GM19452 (cell line): Measurements from ENCODE around the gene TRAF2.
A peak's percentile ranks its signal among the peaks of the same experiment; 100 is the strongest.

ENCODE experiments used
- ATAC-seq: cut with Tn5 transposase; IDR thresholded peaks from one replicate; pipeline ENCODE4 v1.9.1; 2021; ENCODE audit not compliant: unreplicated experiment

TRAF2 gene

DNA sequence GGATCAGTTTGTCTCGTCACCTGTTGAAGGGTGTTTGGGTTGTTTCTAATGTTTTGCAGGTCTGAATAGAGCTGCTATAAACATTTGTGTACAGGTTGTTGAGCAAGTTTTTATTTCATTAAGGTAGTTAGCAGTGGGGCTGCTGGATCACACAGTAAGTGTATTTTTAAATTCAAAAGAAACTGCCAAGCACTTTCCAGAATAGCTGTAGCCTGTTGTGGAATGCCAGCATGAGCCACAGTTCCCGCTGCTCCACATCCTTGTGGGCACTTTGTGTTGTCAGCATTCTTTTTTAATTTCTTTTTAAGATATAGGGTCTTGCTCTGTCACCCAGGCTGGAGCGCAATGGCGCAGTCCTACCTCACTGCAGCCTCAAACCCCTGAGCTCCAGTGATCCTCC, 43.7 kb downstream of the TRAF2 start:
- no peak for ATAC-seq

DNA sequence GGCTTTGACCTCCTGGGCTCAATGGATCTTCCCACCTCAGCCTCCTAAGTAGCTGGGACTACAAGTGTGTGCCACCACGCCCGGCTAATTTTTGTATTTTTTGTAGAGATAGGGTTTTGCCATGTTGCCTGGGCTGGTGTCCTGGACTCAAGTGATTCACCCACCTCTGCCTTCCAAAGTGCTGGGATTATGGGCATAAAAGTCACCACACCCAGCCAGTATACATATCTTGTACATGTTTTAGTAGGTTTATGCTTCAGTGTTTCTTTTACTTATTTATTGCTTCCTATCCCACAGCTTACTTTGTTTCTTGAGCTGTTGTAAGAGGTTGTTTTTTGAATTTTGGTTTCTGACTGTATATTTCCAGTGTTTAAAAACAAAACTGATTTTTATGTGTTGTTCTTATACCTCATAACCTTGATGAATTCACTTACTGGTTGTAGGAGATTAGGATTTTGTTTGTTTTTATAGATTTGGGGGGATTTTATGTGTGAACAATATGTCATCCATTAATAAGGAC, 45.4 kb downstream of the TRAF2 start:
- ATAC-seq = no peak

DNA sequence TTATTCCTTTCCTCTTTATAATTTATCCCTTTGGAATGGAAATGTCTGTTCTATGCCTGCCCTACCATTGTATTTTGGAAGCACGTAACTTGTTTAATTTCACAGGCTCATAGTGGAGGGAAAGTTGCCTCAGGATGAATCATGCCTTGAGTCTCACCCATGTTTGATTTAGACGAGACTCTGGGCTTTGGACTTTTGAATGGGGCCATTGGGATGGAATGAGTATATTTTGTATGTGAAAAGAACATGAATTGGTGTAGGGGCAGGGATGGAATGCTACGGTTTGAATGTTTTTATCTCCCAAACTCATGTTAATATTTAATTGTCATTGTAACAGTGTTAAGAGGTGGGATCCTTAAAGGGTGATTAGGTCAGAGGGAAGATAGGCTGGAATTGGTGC, 48.0 kb downstream of the TRAF2 start:
- no peak for ATAC-seq

DNA sequence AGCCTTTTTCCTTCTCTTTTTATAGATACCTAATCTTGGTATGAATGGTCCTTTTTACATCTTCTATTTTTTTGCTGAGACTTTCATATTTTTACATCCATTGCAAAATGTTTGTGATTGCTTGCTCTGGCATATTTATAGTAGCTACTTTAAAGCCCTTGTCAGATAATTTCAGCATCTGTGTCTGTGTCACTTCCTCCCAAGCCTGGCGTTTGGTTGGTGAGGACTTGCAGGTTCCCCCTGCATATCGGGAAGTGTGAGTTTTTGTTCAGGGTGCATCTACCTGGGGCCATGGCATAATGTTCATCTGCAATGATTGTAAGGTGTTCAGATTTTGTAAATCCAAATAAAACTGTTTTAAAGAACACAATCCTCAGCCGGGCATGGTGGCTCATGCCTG, 49.3 kb downstream of the TRAF2 start:
- ATAC-seq = no peak

DNA sequence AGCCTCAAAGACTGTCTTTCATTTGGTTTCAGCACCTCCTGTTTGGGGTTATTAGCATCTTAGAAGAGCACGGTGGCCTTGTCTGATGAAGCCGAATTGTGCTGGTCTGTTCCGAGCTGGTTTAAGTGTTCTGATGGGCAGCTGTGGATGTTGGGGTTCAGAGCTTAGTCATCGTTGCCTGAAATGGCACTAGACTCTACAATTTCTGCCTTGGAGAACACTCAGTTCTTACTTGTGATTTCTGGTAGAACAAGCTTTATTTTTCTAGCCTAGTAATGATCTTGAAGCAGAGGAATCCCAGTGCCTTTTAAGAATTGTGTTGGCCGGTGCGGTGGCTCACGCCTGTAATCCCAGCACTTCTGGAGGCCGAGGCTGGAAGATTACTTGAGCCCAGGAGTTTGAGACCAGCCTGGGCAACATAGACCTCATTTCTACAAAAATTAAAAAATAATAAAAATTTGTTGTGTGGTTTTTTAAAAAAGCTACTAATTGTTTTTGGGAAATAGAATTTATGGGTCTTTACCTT, 50.4 kb downstream of the TRAF2 start:
- ATAC-seq = no peak

DNA sequence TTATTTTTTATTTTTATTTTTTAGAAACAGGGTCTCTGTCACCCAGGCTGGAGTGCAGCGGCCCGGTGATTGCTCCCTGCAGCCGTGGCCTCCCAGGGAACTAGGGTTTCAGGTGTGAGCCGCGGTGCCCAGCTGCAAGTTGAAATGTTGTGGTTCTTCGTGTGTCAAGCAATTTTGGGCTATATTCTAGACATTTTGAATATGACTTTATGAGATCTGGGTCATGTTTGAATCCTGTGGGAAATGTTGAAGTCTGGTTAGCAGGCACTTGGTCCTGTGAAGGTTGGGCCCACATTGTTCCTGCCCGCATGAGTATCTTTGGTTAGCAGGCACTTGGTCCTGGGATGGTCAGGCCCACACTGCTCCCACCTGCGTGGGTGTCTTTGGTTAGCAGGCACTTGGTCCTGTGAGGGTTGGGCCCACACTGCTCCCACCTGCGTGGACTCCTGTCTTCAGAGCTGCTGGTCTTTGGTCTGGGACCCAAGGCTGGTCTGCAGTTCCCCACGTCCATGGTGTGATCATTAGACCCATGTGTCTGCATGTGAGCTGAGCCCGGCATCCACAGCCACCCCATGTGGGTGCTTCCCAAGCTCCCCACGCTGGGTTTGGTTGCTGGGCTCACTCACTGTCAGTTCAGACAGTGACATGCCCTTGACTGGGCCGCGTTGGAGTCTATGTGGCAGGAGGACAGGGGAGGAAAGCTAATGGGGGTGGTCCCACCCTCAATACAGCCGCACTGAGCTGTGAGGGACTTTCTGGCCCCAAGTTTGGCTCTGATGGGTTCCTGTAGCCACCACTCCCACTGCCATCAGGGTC, 51.1 kb downstream of the TRAF2 start:
- ATAC-seq = no peak

DNA sequence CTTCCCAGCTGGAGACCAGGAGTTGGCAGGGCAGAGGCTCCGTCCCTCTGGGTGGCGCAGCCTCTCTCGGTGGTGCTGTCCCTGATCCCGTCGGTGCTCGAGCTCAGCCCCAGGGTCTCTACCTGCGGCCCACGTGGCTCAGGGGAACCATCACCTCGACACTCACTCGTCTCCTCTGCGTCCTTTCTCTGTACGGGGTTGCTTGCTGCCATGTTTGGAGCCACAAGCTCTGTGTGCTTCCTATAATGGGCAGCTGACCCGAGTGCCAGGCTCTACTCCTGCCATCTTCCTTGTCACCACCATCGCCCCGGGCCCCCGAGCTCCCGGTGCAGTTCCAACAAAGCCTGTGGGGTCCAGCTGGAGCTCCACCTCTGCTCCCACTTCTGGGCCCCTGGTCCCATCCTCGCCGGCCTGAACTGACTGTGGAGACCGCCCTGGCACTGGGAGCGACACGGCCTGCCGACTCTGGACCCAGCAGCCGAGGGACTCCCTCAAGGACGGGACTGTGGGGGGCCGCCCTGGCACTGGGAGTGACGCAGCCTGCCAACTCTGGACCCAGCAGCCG, 53.2 kb downstream of the TRAF2 start:
- no peak for ATAC-seq

DNA sequence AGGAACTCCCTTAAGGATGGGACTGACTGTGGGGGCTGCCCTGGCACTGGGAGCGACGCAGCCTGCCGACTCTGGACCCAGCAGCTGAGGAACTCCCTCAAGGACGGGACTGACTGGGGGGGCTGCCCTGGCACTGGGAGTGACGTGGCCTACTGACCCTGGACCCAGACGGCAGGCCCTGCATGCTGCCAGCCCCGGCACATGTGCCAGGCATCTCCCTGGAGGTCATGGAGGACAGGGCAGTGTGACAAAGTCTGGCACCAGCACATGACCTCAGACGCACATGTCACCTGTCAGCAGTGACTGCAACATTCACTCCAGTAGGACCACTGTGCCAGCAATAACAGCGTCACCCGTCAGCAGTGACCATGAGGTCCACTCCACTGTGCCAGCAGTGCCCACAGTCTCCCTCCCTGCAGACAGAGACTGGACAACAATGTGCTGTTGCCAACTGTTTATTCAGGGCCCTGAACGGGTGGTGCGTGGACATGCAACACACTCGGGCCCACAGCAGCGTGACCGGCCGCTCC, 53.7 kb downstream of the TRAF2 start:
- ATAC-seq = no peak

DNA sequence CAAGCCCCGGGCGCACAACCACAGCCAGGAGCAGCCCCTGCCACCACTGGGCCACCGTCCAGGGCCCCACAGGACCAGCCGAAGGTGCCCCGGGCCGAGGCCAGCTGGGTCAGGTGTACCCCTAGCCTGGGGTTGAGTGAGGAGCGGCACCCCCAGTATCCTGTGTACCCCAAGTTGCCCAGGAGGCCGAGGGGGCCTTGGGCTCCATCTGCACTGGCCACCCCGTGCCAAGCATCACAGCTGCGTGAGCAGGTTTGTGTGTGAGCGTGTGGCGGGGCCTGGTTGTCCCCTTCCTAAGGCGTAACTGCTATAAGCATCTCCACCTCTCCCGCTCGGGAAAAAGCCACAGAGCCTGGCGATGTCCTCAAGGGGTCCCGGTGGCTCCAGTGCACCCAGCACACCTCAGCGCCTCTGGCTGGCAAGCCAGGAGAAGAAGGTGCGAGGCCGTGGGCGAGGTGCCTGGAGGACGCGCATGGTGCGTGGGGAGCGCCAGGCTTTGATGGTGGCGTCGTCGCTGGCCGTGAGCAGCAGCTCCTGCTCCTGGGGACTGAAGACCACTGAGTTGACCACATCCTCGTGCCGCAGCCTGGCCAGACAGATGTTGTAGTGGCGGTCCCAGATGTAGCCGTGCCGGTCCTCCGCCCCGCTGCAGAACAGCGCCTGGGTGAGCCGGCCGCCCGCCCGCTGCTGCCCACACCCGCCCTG, 54.4 kb downstream of the TRAF2 start:
- no peak for ATAC-seq

DNA sequence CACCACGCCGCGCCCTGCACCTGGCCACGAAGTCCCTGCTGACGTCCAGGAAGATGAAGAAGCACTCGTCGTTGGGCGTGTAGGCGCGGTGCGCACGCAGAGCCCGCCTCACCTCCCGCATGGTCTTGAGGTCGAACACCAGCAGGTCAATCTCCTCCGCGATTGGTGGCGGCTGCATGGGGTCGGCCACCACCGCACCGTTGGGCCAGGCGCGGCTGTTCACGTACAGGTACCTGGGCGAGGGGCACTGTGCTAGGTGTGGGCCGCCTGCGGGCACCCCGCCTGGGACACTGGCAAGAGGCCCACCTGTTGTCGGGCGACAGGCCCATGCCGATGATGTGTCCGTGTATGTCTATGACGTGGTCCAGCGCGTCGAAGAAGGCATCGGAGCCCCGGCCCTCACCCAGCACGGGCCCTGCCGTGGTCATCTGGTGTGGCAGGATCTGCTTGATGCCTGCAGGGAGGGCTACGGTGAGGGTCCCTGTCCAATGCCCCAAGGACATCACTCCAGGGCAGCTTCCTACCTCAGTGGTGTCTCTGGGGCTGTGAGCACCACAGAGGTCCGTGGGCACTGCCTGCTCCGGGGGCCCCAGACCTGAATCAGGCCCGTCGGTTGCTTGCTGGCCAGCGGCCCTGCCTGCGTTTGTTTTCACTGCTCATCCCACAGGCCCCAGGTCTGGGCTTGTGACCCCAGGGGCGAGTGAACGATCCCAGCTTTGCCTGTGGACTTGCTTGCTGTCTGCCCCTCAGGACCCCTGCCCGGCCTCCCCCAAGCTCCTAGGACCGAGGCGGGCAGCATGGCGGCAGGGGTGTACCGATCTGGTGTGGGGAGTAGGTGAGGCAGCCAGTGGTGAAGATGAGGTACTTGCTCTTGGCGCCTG, 55.2 kb downstream of the TRAF2 start:
- no peak for ATAC-seq

DNA sequence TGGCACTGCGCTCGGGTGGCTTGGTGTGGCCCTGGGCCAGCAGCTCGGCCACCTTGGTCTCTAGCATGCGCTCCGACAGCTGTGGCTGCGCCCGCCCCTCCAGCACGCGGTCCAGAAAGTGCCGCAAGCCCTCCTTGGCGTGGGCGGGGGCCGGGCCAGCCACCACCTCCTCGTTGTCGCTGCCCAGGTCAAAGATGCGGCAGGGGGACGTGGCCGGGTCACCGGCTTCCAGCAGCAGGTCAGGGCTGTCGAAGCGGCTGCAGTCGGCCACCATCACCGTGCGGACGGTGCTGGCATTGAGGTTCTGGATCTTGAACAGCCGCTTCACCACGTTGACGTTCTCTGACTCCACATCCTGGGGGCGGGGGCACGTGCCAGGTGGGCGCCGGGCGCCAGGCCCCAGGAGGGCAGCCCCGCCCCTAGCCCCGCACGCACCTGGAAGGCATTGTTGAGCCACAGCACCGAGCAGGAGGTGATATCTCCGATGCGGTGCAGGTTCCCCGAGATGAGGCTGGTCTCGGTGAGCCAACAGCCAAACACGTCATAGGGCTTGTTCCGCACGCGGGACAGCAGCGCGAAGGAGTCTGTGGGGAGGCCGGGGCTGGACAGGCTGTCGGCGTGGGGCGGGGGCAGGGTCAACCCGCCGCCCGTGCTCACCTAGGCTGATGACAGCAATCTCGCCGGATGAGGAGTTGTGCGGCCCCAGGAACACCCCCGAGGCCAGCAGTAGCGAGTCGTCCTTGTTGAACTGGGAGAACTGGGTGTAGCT, 56.0 kb downstream of the TRAF2 start:
- ATAC-seq = no peak

DNA sequence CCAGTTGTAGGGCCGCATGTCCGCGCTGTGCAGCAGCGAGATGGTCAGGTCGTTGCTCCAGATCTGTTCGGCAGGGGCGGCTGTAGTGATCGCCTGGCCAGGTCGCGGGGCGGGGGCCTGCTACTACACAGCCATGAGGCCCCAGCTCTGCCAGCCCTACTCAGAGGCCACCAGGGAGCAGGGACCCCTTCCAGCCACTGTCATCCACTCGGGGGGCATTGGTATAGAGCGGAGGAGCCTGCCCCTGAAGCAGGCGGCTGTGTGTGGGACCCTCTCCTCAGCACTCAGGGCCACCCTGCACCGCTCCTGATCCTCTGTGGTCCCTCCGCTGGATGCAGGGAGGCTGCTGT, 56.5 kb downstream of the TRAF2 start:
- no peak for ATAC-seq

DNA sequence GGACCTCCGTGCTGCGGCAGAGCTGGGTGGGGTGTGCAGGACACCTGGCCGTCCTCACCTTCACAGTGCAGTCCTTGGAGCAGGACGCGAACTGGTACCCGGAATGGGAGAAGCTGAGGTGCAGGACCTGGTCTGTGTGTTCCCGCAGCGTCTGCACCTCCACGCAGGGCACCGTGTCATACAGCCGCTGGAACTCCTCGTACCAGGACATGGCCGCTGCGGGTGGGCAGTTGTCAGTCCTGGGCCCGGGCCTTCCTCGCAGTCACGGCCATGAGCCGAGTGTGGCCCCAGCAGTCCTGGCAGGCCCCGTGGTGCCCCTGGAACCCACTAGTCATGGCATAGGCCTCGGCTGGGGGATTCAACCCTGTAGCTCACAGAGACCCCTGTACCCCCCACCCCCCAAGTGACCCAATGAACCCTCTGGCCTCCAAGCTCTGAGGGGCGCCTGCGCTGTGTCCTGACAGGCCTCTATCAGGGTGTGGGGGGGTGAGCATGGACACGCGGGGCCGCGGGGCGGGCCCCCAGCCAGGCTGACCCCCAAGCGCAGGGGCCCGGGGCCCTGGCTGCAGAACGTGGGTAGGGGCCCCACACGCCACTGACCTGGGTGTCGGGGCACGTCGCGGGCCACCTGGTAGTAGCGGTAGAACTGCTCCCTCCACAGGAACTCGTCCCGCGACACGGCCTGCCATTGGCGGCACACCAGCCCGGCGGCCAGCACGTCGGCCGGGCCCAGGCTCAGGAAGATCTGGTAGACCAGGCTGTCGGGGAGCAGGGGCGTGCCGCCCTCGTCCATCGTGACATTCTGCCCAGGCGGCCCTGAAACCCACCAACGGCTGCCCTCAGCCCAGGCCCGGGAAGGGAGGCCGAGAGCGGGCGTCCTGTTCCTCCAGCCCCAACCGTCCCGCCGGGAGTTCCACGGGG, 57.2 kb downstream of the TRAF2 start:
- ATAC-seq = peak; percentile 6

DNA sequence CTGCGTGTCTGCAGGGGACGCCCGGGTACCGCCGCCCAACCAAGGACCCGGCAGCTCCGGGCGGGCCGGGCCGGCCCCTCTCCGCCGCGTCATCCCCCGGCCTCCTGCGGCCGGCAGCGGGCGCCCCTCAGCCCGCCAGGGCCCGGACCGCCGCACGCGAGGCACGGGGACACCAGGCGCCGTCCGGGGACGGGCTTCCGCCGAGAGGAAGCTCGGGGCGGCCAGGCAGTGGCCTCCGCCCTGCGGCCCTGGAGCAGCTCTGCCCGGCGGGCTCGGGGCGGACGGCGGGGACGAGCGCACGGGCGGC, 57.8 kb downstream of the TRAF2 start:
- peak; percentile 37 for ATAC-seq

DNA sequence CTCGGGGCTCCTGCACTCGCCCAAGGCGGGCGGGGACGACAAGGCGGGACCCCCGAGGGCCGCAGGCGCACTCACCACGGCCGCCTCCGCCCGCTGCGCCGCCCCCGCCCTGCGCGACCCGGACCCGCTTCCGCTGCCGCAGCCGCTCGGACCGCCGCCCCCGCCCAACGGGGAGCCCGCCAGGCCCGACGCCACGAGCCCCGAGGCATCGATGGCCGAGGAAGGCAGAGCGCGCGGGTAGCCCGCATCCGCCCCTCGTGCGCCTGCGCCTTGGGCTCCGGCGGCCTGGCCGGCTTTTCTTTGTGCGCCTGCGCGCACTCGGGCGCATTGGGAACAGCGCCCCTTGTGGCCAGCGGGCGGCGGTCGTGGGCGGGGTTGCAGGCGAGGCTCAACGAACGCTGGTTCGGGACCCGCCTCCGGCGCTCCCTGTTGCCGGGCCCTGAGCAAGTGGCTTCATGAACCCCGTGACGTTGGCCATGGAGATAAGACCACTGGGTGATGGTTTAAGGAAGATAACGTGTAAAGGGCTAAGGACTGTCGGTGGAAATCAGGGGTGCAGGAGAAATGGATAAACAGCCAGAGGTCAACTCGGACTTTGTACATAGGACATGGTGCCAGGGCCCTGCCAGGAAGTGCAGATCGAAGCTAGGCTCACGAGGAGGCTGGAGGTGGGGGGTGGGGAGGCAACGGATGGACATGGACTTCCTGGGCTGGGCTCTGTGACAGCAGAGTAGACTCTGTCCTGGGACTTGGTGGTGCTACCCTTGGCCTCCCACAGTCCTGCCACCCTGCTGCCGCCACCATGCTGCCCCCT, 58.4 kb downstream of the TRAF2 start, which contains the start of the genes C8G and FBXW5:
TSS of gene C8G (plus strand) at position 725 of the 814 bp plus-strand sequence. CDS start at position 803, 78 bp downstream.
TSS of gene FBXW5 (minus strand) at position 220 of the 814 bp plus-strand sequence. CDS start 655 bp downstream, outside the sequence.
- ATAC-seq = peak; percentile 74

DNA sequence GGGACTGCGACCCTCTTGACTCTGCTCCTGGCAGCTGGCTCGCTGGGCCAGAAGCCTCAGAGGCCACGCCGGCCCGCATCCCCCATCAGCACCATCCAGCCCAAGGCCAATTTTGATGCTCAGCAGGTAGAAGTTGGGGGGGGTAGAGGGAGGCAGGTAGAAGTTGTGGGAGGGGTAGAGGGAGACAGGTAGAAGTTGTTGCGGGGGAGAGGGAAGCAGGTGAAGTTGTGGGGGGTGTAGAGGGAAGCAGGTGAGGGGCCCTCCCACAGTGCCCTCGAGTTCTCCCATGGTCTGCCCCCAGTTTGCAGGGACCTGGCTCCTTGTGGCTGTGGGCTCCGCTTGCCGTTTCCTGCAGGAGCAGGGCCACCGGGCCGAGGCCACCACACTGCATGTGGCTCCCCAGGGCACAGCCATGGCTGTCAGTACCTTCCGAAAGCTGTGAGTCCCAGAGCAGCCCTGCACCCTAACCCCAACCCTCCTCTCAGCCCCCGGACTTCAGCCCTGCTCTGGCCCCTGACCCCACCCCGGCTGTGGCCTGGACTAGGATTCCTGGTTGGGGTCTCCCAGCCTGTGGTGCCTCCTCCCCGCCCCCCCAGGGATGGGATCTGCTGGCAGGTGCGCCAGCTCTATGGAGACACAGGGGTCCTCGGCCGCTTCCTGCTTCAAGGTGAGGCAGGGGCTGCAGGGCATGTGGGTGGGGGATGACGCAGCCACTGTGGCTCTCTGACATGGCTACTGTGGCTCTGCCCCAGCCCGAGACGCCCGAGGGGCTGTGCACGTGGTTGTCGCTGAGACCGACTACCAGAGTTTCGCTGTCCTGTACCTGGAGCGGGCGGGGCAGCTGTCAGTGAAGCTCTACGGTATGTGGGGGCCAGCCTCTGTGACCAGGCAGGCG, 59.3 kb downstream of the TRAF2 start:
- no peak for ATAC-seq
